ENCODE measurements around the gene SPTB.

The SPTB gene

GRCh38 chr14:64770751-64771150 lies 109.0 kb downstream of the SPTB start:
- Histone ChIP-seq H3K36me3 (ENCODE audit: control insufficient read depth in 1 of 2, insufficient read depth in 2 of 2, low read length in 2 of 2) (no peaks in the 10 kb centered on the region), H3K27ac (ENCODE audit: low read length) (no peak overlapping the region), H3K4me3 (ENCODE audit: low read depth in 1 of 2, low read length in 2 of 2) (no peak overlapping the region), H3K4me1 (ENCODE audit: control insufficient read depth in 1 of 2, insufficient read depth in 2 of 2, low read length in 2 of 2) (no peaks in the 10 kb centered on the region), H3K27me3 (ENCODE audit: low read depth, low read length) (no peaks in the 10 kb centered on the region), H3K9me3 (ENCODE audit: control insufficient read depth in 1 of 2, low read length in 2 of 2) (no peaks in the 10 kb centered on the region)

- peaks cover 0 to 3% of the 10 kb centered on the region in 2 donors for H3K4me1 ChIP-seq (ENCODE audit: control insufficient read depth in 1 of 2, insufficient read depth in 2 of 2, low read length in 2 of 2)
- no peaks in the 10 kb centered on the region for H3K9me3 ChIP-seq (ENCODE audit: control insufficient read depth in 1 of 2, low read length in 2 of 2)
- no peaks in the 10 kb centered on the region for H3K36me3 ChIP-seq (ENCODE audit: control insufficient read depth in 1 of 2, insufficient read depth in 2 of 2, low read length in 2 of 2)
- H3K27me3 ChIP-seq (ENCODE audit: low read depth, low read length) = no peaks in the 10 kb centered on the region
- H3K4me3 ChIP-seq (ENCODE audit: low read depth in 1 of 2, low read length in 2 of 2) = no peak overlapping the region
- no peak overlapping the region for H3K27ac ChIP-seq (ENCODE audit: low read length)
These were observed 110.3 kb downstream of the SPTB start for GRCh38 chr14:64769096-64770020.

GRCh38 chr14:64768401-64769095 lies 111.2 kb downstream of the SPTB start:
- no peaks in the 10 kb centered on the region for H3K36me3 ChIP-seq (ENCODE audit: control insufficient read depth in 1 of 2, insufficient read depth in 2 of 2, low read length in 2 of 2)

GRCh38 chr14:64767215-64767964 lies 112.3 kb downstream of the SPTB start:
- H3K27ac ChIP-seq (ENCODE audit: low read length) = no peak overlapping the region
- peaks cover 6 to 10% of the 10 kb centered on the region in 2 donors for H3K4me1 ChIP-seq (ENCODE audit: control insufficient read depth in 1 of 2, insufficient read depth in 2 of 2, low read length in 2 of 2)
- H3K9me3 ChIP-seq (ENCODE audit: control insufficient read depth in 1 of 2, low read length in 2 of 2) = no peaks in the 10 kb centered on the region
- no peak overlapping the region for H3K4me3 ChIP-seq (ENCODE audit: low read depth in 1 of 2, low read length in 2 of 2)
- no peaks in the 10 kb centered on the region for H3K27me3 ChIP-seq (ENCODE audit: low read depth, low read length)
- no peaks in the 10 kb centered on the region for H3K36me3 ChIP-seq (ENCODE audit: control insufficient read depth in 1 of 2, insufficient read depth in 2 of 2, low read length in 2 of 2)

More at GRCh38 chr14:64768401-64769095, 111.2 kb downstream of the SPTB start:
- peaks cover 0 to 7% of the 10 kb centered on the region in 2 donors for H3K4me1 ChIP-seq (ENCODE audit: control insufficient read depth in 1 of 2, insufficient read depth in 2 of 2, low read length in 2 of 2)
- H3K9me3 ChIP-seq (ENCODE audit: control insufficient read depth in 1 of 2, low read length in 2 of 2) = no peaks in the 10 kb centered on the region
- H3K4me3 ChIP-seq (ENCODE audit: low read depth in 1 of 2, low read length in 2 of 2) = no peak overlapping the region
- no peaks in the 10 kb centered on the region for H3K27me3 ChIP-seq (ENCODE audit: low read depth, low read length)
- H3K27ac ChIP-seq (ENCODE audit: low read length) = no peak overlapping the region

GRCh38 chr14:64766430-64767151 lies 113.1 kb downstream of the SPTB start:
- H3K36me3 ChIP-seq (ENCODE audit: control insufficient read depth in 1 of 2, insufficient read depth in 2 of 2, low read length in 2 of 2) = no peaks in the 10 kb centered on the region
- no peak overlapping the region for H3K4me3 ChIP-seq (ENCODE audit: low read depth in 1 of 2, low read length in 2 of 2)
- no peaks in the 10 kb centered on the region for H3K9me3 ChIP-seq (ENCODE audit: control insufficient read depth in 1 of 2, low read length in 2 of 2)
- H3K27ac ChIP-seq (ENCODE audit: low read length) = no peak overlapping the region
- no peaks in the 10 kb centered on the region for H3K27me3 ChIP-seq (ENCODE audit: low read depth, low read length)
- H3K4me1 ChIP-seq (ENCODE audit: control insufficient read depth in 1 of 2, insufficient read depth in 2 of 2, low read length in 2 of 2) = peaks cover 12 to 18% of the 10 kb centered on the region in 2 donors

GRCh38 chr14:64765740-64766302 lies 113.9 kb downstream of the SPTB start:
- no peak overlapping the region for H3K4me3 ChIP-seq (ENCODE audit: low read depth in 1 of 2, low read length in 2 of 2)
- no peaks in the 10 kb centered on the region for H3K9me3 ChIP-seq (ENCODE audit: control insufficient read depth in 1 of 2, low read length in 2 of 2)
- no peak overlapping the region for H3K27ac ChIP-seq (ENCODE audit: low read length)
- H3K4me1 ChIP-seq (ENCODE audit: control insufficient read depth in 1 of 2, insufficient read depth in 2 of 2, low read length in 2 of 2) = peaks cover 17 to 26% of the 10 kb centered on the region in 2 donors
- H3K36me3 ChIP-seq (ENCODE audit: control insufficient read depth in 1 of 2, insufficient read depth in 2 of 2, low read length in 2 of 2) = no peaks in the 10 kb centered on the region
- H3K27me3 ChIP-seq (ENCODE audit: low read depth, low read length) = no peaks in the 10 kb centered on the region

- H3K9me3 ChIP-seq (ENCODE audit: control insufficient read depth in 1 of 2, low read length in 2 of 2) = no peaks in the 10 kb centered on the region
- H3K4me1 ChIP-seq (ENCODE audit: control insufficient read depth in 1 of 2, insufficient read depth in 2 of 2, low read length in 2 of 2) = peaks cover 17 to 26% of the 10 kb centered on the region in 2 donors
- peak overlapping the region in 1 of 2 donors; percentile 51 for H3K4me3 ChIP-seq (ENCODE audit: low read depth in 1 of 2, low read length in 2 of 2)
- no peaks in the 10 kb centered on the region for H3K27me3 ChIP-seq (ENCODE audit: low read depth, low read length)
- H3K36me3 ChIP-seq (ENCODE audit: control insufficient read depth in 1 of 2, insufficient read depth in 2 of 2, low read length in 2 of 2) = no peaks in the 10 kb centered on the region
- H3K27ac ChIP-seq (ENCODE audit: low read length) = no peak overlapping the region
These were observed 114.8 kb downstream of the SPTB start for GRCh38 chr14:64764641-64765520.

GRCh38 chr14:64763801-64764621 lies 115.7 kb downstream of the SPTB start:
- Histone ChIP-seq H3K4me3 (ENCODE audit: low read depth in 1 of 2, low read length in 2 of 2) (peak overlapping the region in 1 of 2 donors; percentile 51), H3K4me1 (ENCODE audit: control insufficient read depth in 1 of 2, insufficient read depth in 2 of 2, low read length in 2 of 2) (peaks cover 20 to 33% of the 10 kb centered on the region in 2 donors)

GRCh38 chr14:64763085-64763782 lies 116.5 kb downstream of the SPTB start:
- Histone ChIP-seq H3K9me3 (ENCODE audit: control insufficient read depth in 1 of 2, low read length in 2 of 2) (no peaks in the 10 kb centered on the region), H3K4me1 (ENCODE audit: control insufficient read depth in 1 of 2, insufficient read depth in 2 of 2, low read length in 2 of 2) (peaks cover 28 to 41% of the 10 kb centered on the region in 2 donors), H3K4me3 (ENCODE audit: low read depth in 1 of 2, low read length in 2 of 2) (no peak overlapping the region), H3K36me3 (ENCODE audit: control insufficient read depth in 1 of 2, insufficient read depth in 2 of 2, low read length in 2 of 2) (no peaks in the 10 kb centered on the region), H3K27me3 (ENCODE audit: low read depth, low read length) (no peaks in the 10 kb centered on the region), H3K27ac (ENCODE audit: low read length) (no peak overlapping the region)

More at GRCh38 chr14:64763801-64764621, 115.7 kb downstream of the SPTB start:
- no peak overlapping the region for H3K27ac ChIP-seq (ENCODE audit: low read length)
- H3K36me3 ChIP-seq (ENCODE audit: control insufficient read depth in 1 of 2, insufficient read depth in 2 of 2, low read length in 2 of 2) = no peaks in the 10 kb centered on the region
- no peaks in the 10 kb centered on the region for H3K9me3 ChIP-seq (ENCODE audit: control insufficient read depth in 1 of 2, low read length in 2 of 2)
- H3K27me3 ChIP-seq (ENCODE audit: low read depth, low read length) = no peaks in the 10 kb centered on the region

Data from muscle layer of duodenum (tissue), 2 donors.